OCI-LY3 (cell line): ENCODE measurements around the gene ASAP2.

Source experiments
- H2AFZ ChIP-seq: fragments of 200-600, 300-600 bp; shearing (Covaris generic); 2 replicates; pipeline ENCODE4 v1.6.0; 2014; ENCODE audit warnings: antibody characterized with exemption, low read depth, low read length
- H3K27ac ChIP-seq: fragments of 200-600, 300-600 bp; sonication (generic); 2 replicates; pipeline ENCODE4 v1.5.1; 2014; ENCODE audit warnings: mild to moderate bottlenecking, low read length, moderate library complexity, mixed read lengths
- H3K27me3 ChIP-seq: fragments of 200-600, 300-600 bp; sonication (generic); 2 replicates; pipeline ENCODE4 v1.6.1; 2014; ENCODE audit warnings: low read depth, low read length, mixed read lengths
- H3K36me3 ChIP-seq: fragments of 200-600, 300-600 bp; sonication (generic); replicated peaks from 2 replicates; pipeline ENCODE3; 2014; ENCODE audit warnings: low read depth, low read length, mixed read lengths
- H3K4me1 ChIP-seq: fragments of 300-600, 200-600 bp; sonication (generic); 2 replicates; pipeline ENCODE4 v1.6.1; 2014; ENCODE audit warnings: low read length, mixed read lengths
- H3K4me2 ChIP-seq: fragments of 200-600, 300-600 bp; sonication (generic); 2 replicates; pipeline ENCODE4 v1.6.1; 2014; ENCODE audit warnings: low read length, mixed read lengths
- H3K4me3 ChIP-seq: fragments of 300-600, 200-600 bp; sonication (generic); 2 replicates; pipeline ENCODE4 v1.5.1; 2014; ENCODE audit warnings: antibody characterized with exemption, mild to moderate bottlenecking, low read length, moderate library complexity
- H3K79me2 ChIP-seq: fragments of 300-600, 200-600 bp; shearing (Covaris generic); 2 replicates; pipeline ENCODE4 v1.6.1; 2014; ENCODE audit warnings: mild to moderate bottlenecking, low read length, mixed read lengths
- H3K9ac ChIP-seq: fragments of 300-600, 200-600 bp; shearing (Covaris generic); 2 replicates; pipeline ENCODE4 v1.6.0; 2014; ENCODE audit warnings: mild to moderate bottlenecking, low read length, moderate library complexity
- H3K9me3 ChIP-seq: fragments of 200-600, 300-600 bp; shearing (Covaris generic); 2 replicates; pipeline ENCODE4 v1.6.1; 2014; ENCODE audit warnings: low read length, mixed read lengths; ENCODE audit not compliant: insufficient read depth
- H4K20me1 ChIP-seq: fragments of 200-600, 300-600 bp; sonication (generic); 2 replicates; pipeline ENCODE4 v1.6.1; 2016; ENCODE audit warnings: low read length, mixed read lengths; ENCODE audit not compliant: insufficient read depth
- EZH2phosphoT487 ChIP-seq: fragments of 200-600 bp; shearing (Covaris generic); IDR thresholded peaks from 2 replicates; pipeline ENCODE4 v1.6.1; 2018; ENCODE audit warnings: antibody characterized with exemption, mixed run types, low read depth
- TF ChIP-seq, protein P1 (sequence below): fragments of 200-600, 300-600 bp; sonication (generic); IDR thresholded peaks from 2 replicates; pipeline ENCODE4 v1.5.1; 2014; ENCODE audit warnings: antibody characterized with exemption, low read length, low read depth

The ASAP2 gene

DNA sequence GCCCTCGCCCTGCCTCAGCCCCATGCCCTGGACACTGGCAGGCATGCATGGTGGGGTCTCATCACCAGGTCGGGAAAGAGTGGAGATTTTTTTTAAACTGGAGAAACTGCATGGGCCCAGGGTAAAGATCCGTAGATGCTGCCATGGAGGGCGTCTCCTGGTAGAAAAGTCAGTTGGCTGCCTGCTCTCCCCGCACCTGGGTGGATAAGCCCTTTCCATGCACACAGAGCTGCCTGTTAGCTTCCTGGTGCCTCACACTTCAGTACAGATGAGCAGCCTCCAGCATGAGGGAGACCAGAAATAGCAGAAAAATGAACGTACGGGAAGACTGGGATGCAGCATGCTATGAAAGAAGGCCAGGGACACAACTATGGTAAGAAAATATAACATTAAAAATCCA is 92.0 kb downstream of the ASAP2 start:
- no peak overlapping the region for H2AFZ ChIP-seq
- no peaks in the 10 kb centered on the region for H4K20me1 ChIP-seq

DNA sequence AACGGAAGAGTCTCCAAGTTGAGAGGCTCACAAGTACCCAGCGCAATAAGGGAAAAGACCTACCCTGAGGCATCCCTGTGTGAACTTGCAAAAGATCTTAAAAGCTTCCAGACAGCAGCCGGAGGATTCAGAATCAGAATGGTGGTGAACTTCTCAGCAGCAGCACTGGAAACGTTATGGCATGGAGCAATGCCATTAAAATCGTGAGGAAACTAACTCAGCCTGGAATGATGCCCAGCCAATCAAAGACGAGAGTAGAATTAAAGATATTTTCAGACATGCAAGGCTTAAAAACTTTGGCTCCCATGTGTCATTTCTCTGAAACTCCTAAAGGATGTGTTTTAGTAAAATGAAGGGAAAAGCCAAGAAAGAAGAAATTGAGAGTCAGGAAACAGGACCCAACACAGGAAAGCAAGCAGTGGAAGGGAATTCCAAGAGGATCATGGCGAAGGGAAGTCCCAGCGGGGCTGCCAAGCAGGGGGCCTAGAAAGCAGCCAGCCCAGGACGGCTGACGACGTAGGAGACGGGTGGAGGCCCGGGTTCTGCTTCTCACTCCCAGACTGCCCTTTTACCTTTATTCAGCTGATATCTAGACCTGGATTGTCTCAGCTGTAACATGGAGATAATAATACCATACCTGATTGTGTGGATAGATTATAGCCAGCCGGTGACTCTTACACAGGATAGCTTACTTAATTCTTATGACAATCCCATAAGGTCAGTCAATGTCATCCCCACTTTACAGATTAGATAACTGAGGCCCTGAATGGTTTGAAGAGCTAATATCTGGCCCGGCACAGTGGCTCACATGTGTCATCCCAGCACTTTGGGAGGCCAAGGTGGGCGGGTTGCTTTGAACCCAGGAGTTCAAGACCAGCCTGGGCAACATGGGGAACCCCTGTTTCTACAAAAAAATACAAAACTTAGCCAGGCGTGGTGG is 92.8 kb downstream of the ASAP2 start:
- Histone ChIP-seq H3K79me2 (no peaks in the 10 kb centered on the region), H3K36me3 (no peaks in the 10 kb centered on the region), H3K27me3 (peaks cover 21% of the 10 kb centered on the region; the same call in 1 of the 2 replicates), H2AFZ (no peak overlapping the region), H3K9ac (no peak overlapping the region), H3K4me3 (no peak overlapping the region), H4K20me1 (no peaks in the 10 kb centered on the region), H3K4me2 (no peak overlapping the region), H3K27ac (no peak overlapping the region), H3K4me1 (no peaks in the 10 kb centered on the region), H3K9me3 (no peaks in the 10 kb centered on the region)
- no peak for TF ChIP-seq EZH2phosphoT487
- TF ChIP-seq, protein P1, sequence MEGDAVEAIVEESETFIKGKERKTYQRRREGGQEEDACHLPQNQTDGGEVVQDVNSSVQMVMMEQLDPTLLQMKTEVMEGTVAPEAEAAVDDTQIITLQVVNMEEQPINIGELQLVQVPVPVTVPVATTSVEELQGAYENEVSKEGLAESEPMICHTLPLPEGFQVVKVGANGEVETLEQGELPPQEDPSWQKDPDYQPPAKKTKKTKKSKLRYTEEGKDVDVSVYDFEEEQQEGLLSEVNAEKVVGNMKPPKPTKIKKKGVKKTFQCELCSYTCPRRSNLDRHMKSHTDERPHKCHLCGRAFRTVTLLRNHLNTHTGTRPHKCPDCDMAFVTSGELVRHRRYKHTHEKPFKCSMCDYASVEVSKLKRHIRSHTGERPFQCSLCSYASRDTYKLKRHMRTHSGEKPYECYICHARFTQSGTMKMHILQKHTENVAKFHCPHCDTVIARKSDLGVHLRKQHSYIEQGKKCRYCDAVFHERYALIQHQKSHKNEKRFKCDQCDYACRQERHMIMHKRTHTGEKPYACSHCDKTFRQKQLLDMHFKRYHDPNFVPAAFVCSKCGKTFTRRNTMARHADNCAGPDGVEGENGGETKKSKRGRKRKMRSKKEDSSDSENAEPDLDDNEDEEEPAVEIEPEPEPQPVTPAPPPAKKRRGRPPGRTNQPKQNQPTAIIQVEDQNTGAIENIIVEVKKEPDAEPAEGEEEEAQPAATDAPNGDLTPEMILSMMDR = no peak

More for the DNA sequence above, 92.0 kb downstream of the ASAP2 start:
- Histone ChIP-seq H3K9me3 (no peaks in the 10 kb centered on the region), H3K79me2 (no peaks in the 10 kb centered on the region), H3K4me1 (no peaks in the 10 kb centered on the region), H3K36me3 (no peaks in the 10 kb centered on the region), H3K4me2 (no peak overlapping the region), H3K9ac (no peak overlapping the region), H3K4me3 (no peak overlapping the region), H3K27me3 (peaks cover 21% of the 10 kb centered on the region; the same call in 1 of the 2 replicates), H3K27ac (no peak overlapping the region)
- TF ChIP-seq, protein P1 = no peak
- TF ChIP-seq EZH2phosphoT487 = no peak

DNA sequence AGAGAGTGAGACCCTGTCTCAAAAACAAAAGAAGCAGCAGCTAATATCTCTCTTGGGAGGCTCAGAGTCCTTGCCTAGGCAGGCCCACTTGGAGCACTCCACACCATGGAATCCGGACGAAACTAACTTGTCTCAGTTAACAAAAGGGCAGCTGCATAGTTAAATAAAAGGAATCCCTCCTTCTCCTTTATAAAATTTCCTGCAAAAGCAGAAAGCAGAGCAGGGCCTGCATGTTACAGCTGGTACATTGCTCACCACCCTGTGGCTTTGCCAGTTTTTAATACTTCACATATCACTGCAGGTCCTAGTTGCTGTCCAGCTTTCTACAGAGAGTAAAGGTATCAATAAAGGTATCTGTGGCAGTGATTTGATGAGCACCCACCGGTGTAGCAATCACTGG is 93.6 kb downstream of the ASAP2 start:
- Histone ChIP-seq H3K79me2 (no peaks in the 10 kb centered on the region), H3K4me3 (no peak overlapping the region), H3K36me3 (no peaks in the 10 kb centered on the region), H2AFZ (no peak overlapping the region), H3K27ac (no peak overlapping the region), H3K9ac (no peak overlapping the region), H3K9me3 (no peaks in the 10 kb centered on the region), H3K4me2 (no peak overlapping the region), H3K27me3 (peaks cover 20% of the 10 kb centered on the region; the same call in 1 of the 2 replicates), H3K4me1 (no peaks in the 10 kb centered on the region), H4K20me1 (no peaks in the 10 kb centered on the region)
- TF ChIP-seq EZH2phosphoT487 = no peak
- TF ChIP-seq, protein P1 = no peak

DNA sequence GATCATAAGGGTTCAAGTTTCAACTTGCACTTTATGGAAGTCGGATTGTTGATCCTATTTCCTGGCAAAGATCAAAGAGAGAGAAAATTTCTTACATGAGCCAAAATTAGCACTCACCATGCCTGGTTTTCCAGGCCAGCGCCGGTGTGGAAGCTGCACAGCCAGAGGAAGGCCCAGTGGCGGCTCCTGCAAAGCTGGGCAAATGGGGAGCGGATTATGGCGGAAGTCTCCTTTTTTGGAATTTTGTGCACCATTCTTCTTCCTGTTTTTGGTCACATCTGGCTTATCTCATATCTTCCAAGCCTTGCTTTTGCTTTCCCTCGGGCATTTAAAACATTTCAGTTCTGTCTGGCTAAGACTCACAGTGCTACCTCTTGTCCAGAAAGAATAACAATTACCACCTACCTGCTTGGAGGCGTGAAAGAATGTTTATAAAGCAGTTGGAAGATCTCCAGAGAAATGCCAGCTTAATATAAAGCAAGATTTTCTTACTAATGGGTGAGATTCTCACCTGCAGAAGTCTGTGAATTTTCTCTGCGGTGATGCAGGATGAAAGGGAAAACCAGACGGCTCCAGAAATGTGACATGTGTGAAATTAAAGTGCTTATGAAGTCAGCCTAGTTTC is 94.3 kb downstream of the ASAP2 start:
- H3K27ac ChIP-seq = no peak overlapping the region
- no peak overlapping the region for H3K4me3 ChIP-seq
- no peaks in the 10 kb centered on the region for H3K79me2 ChIP-seq
- TF ChIP-seq EZH2phosphoT487 = no peak
- TF ChIP-seq, protein P1 = no peak
- H3K9me3 ChIP-seq = no peaks in the 10 kb centered on the region
- H4K20me1 ChIP-seq = no peaks in the 10 kb centered on the region
- peaks cover 12% of the 10 kb centered on the region; the same call in 1 of the 2 replicates for H3K27me3 ChIP-seq
- H3K36me3 ChIP-seq = no peaks in the 10 kb centered on the region
- H3K9ac ChIP-seq = no peak overlapping the region
- no peak overlapping the region for H2AFZ ChIP-seq
- no peaks in the 10 kb centered on the region for H3K4me1 ChIP-seq
- H3K4me2 ChIP-seq = no peak overlapping the region
